Neural progenitor cell (in vitro differentiated cells): ENCODE results near the gene KRT12. TPM values are rescaled to one million over a fixed set of nuclear protein-coding genes. Genes with fewer than 3 reads are reported as not detected.

ENCODE experiments used
- DNase-seq: peaks from one replicate; pipeline ENCODE4 v3.0.0-alpha.2; 2016; ENCODE audit warnings: low spot score
- H2AFZ ChIP-seq: fragments of 200-600 bp; sonication (generic); replicated peaks from 2 replicates; pipeline ENCODE4 v1.6.1; 2016; ENCODE audit warnings: antibody characterized with exemption
- H3F3A ChIP-seq: fragments of 200-600 bp; sonication (generic); 2 replicates; pipeline ENCODE4 v1.6.1; 2016; ENCODE audit warnings: antibody characterized with exemption, low read depth
- H3K27ac ChIP-seq: fragments of 200-600 bp; sonication (generic); 2 replicates; pipeline ENCODE4 v1.5.1; 2016; ENCODE audit warnings: mild to moderate bottlenecking
- H3K27me3 ChIP-seq: fragments of 200-600 bp; sonication (generic); 2 replicates; pipeline ENCODE4 v1.6.1; 2016; ENCODE audit warnings: mild to moderate bottlenecking, moderate library complexity
- H3K36me3 ChIP-seq: fragments of 200-600 bp; sonication (generic); 2 replicates; pipeline ENCODE4 v1.5.1; 2016
- H3K4me1 ChIP-seq: fragments of 200-600 bp; sonication (generic); 2 replicates; pipeline ENCODE4 v1.6.1; 2016; ENCODE audit warnings: mixed run types
- H3K4me2 ChIP-seq: fragments of 200-600 bp; sonication (generic); 2 replicates; pipeline ENCODE4 v1.6.1; 2016
- H3K4me3 ChIP-seq: fragments of 200-600 bp; sonication (generic); 2 replicates; pipeline ENCODE4 v1.5.1; 2016
- H3K79me2 ChIP-seq: fragments of 200-600 bp; sonication (generic); 2 replicates; pipeline ENCODE4 v1.6.1; 2016; ENCODE audit warnings: low read depth
- H3K9ac ChIP-seq: fragments of 200-600 bp; sonication (generic); 2 replicates; pipeline ENCODE4 v1.6.1; 2016
- H3K9me3 ChIP-seq: fragments of 200-600 bp; sonication (generic); 2 replicates; pipeline ENCODE4 v1.5.1; 2016; ENCODE audit warnings: low read depth
- H4K20me1 ChIP-seq: fragments of 200-600 bp; sonication (generic); 2 replicates; pipeline ENCODE4 v1.6.1; 2016; ENCODE audit warnings: low read depth
- H3K27ac Mint-ChIP-seq: 3 replicates; pipeline ENCODE4 v1.8.0; 2021; ENCODE audit warnings: mixed read lengths
- H3K27me3 Mint-ChIP-seq: 2 replicates; pipeline ENCODE4 v1.8.0; 2022; ENCODE audit warnings: low read depth, mild to moderate bottlenecking, inconsistent platforms, moderate library complexity, mixed read lengths; ENCODE audit not compliant: insufficient read depth
- H3K36me3 Mint-ChIP-seq: 3 replicates; pipeline ENCODE4 v1.8.0; 2021; ENCODE audit warnings: mixed read lengths
- H3K4me1 Mint-ChIP-seq: 3 replicates; pipeline ENCODE4 v1.8.0; 2021; ENCODE audit warnings: mixed read lengths
- H3K4me3 Mint-ChIP-seq: 3 replicates; pipeline ENCODE4 v1.8.0; 2021; ENCODE audit warnings: mild to moderate bottlenecking, moderate library complexity, mixed read lengths
- H3K9me3 Mint-ChIP-seq: 3 replicates; pipeline ENCODE4 v1.8.0; 2020; ENCODE audit warnings: mixed read lengths
- CTCF ChIP-seq: fragments of 200-600 bp; sonication (generic); IDR thresholded peaks from 2 replicates; pipeline ENCODE4 v1.5.1; 2017; ENCODE audit warnings: antibody characterized with exemption, mild to moderate bottlenecking
- EZH2 ChIP-seq: fragments of 200-600 bp; sonication (generic); IDR thresholded peaks from 2 replicates; pipeline ENCODE4 v1.6.1; 2017; ENCODE audit warnings: antibody characterized with exemption, mild to moderate bottlenecking, moderate library complexity
- EZH2phosphoT487 ChIP-seq: fragments of 200-600 bp; sonication (generic); IDR thresholded peaks from 2 replicates; pipeline ENCODE4 v1.6.1; 2017; ENCODE audit warnings: antibody characterized with exemption
- total RNA-seq: library from RNA; depleted of rRNA; stranded (reverse); fragments of >200 nt; gene quantifications from 2 replicates; pipeline ENCODE4 v1.2.3, GENCODE V29; 2015; ENCODE audit warnings: low replicate concordance

KRT12 gene
- total RNA-seq, 1 donor from 2014 or later = not detected

GRCh38 chr17:40812639-40813038 is 54.4 kb downstream of the KRT12 start:
- peaks cover 3% of the 10 kb centered on the region for H3K4me1 Mint-ChIP-seq
- Histone ChIP-seq H3F3A (peaks cover 12% of the 10 kb centered on the region), H3K9ac (no peak overlapping the region), H3K79me2 (no peaks in the 10 kb centered on the region), H4K20me1 (no peaks in the 10 kb centered on the region), H3K36me3 (no peaks in the 10 kb centered on the region), H2AFZ (no peak overlapping the region), H3K4me3 (no peak overlapping the region), H3K27me3 (peaks cover 75% of the 10 kb centered on the region), H3K9me3 (no peaks in the 10 kb centered on the region), H3K27ac (no peak overlapping the region), H3K4me1 (no peaks in the 10 kb centered on the region), H3K4me2 (no peak overlapping the region)
- no peaks in the 10 kb centered on the region for H3K9me3 Mint-ChIP-seq
- no peak overlapping the region for H3K27ac Mint-ChIP-seq
- H3K4me3 Mint-ChIP-seq = no peak overlapping the region
- TF ChIP-seq EZH2phosphoT487 = no peak
- no peak for TF ChIP-seq CTCF
- no peak for TF ChIP-seq EZH2
- H3K27me3 Mint-ChIP-seq = peaks cover 2% of the 10 kb centered on the region
- peaks cover 3% of the 10 kb centered on the region for H3K36me3 Mint-ChIP-seq
- no peak for DNase-seq

Other genes starting within 250 kb of the KRT12 start
- 179 and 237 TPM in 2 replicates for gene SMARCE1, start 219.4 kb downstream of the KRT12 start, total RNA-seq
- gene KRT222, start 202.0 kb downstream of the KRT12 start, total RNA-seq = 0.39 and 2.8 TPM in 2 replicates
- gene KRT24, start 163.5 kb downstream of the KRT12 start, total RNA-seq = not detected in 2 replicates
- not detected in 2 replicates for gene KRT25, start 111.9 kb downstream of the KRT12 start, total RNA-seq
- gene KRT26, start 95.0 kb downstream of the KRT12 start, total RNA-seq = not detected in 2 replicates
- not detected in 2 replicates for gene KRT27, start 84.7 kb downstream of the KRT12 start, total RNA-seq
- gene KRT28, start 67.3 kb downstream of the KRT12 start, total RNA-seq = not detected in 2 replicates
- gene KRT10, start 44.6 kb downstream of the KRT12 start, total RNA-seq = 7.5 and 19.3 TPM in 2 replicates
- not detected in 2 replicates for gene KRT20, start 18.0 kb upstream of the KRT12 start, total RNA-seq
- gene KRT23, start 70.4 kb upstream of the KRT12 start, total RNA-seq = 0.60 TPM in 1 of 2 replicates, not detected in the other
- gene KRT39, start 99.7 kb upstream of the KRT12 start, total RNA-seq = not detected in 2 replicates
- not detected in 2 replicates for gene KRT40, start 117.1 kb upstream of the KRT12 start, total RNA-seq
- gene KRTAP3-3, start 126.9 kb upstream of the KRT12 start, total RNA-seq = not detected in 2 replicates
- not detected in 2 replicates for gene KRTAP3-2, start 132.7 kb upstream of the KRT12 start, total RNA-seq
- gene KRTAP3-1, start 141.9 kb upstream of the KRT12 start, total RNA-seq = not detected in 2 replicates
- not detected in 2 replicates for gene KRTAP1-5, start 160.0 kb upstream of the KRT12 start, total RNA-seq
- gene KRTAP1-4, start 163.0 kb upstream of the KRT12 start, total RNA-seq = not detected in 2 replicates
- not detected in 2 replicates for gene KRTAP1-3, start 167.7 kb upstream of the KRT12 start, total RNA-seq
- not detected in 2 replicates for gene KRTAP1-1, start 174.2 kb upstream of the KRT12 start, total RNA-seq
- gene KRTAP2-1, start 180.1 kb upstream of the KRT12 start, total RNA-seq = not detected in 2 replicates
- not detected in 2 replicates for gene KRTAP2-2, start 188.0 kb upstream of the KRT12 start, total RNA-seq
- gene KRTAP2-3, start 192.9 kb upstream of the KRT12 start, total RNA-seq = not detected in 2 replicates
- gene KRTAP2-4, start 198.7 kb upstream of the KRT12 start, total RNA-seq = not detected in 2 replicates
- gene KRTAP4-7, start 216.9 kb upstream of the KRT12 start, total RNA-seq = not detected in 2 replicates
- not detected in 2 replicates for gene KRTAP4-8, start 230.9 kb upstream of the KRT12 start, total RNA-seq
- not detected in 2 replicates for gene KRTAP4-16, start 235.0 kb upstream of the KRT12 start, total RNA-seq
- not detected in 2 replicates for gene KRTAP4-9, start 238.2 kb upstream of the KRT12 start, total RNA-seq